Mesenteric fat pad (tissue), 1 donor: Measurements from ENCODE around the gene EXOC6. TPM values are rescaled to one million over a fixed set of nuclear protein-coding genes. Genes with fewer than 3 reads are reported as not detected.

Experiments used
- DNase-seq: peaks from one replicate; pipeline ENCODE4 v3.0.0-alpha.2; 2020; ENCODE audit warnings: low spot score
- total RNA-seq: library from RNA; stranded (reverse); fragmentation: NEBNext Ultra II Directional; extraction: Animal tissue kit (Norgen Biotek cat#: 25700); gene quantifications from one replicate; pipeline ENCODE4 v1.2.1, GENCODE V29; 2021
- donor health status: DM: yes; HTN: yes; CAD: no.

The EXOC6 gene
- total RNA-seq, 1 donor from 2014 or later, result 12.3 TPM

- DNase-seq, result no peak
These were observed 158.2 kb downstream of the EXOC6 start for GRCh38 chr10:93006435-93007039.

- no peak for DNase-seq
These were observed 167.4 kb downstream of the EXOC6 start for GRCh38 chr10:93015722-93016121.

- DNase-seq, result no peak
These were observed 174.8 kb downstream of the EXOC6 start for GRCh38 chr10:93023013-93023650.

GRCh38 chr10:93026072-93026471 is 177.8 kb downstream of the EXOC6 start:
- no peak for DNase-seq

- no peak for DNase-seq
These were observed 179.2 kb downstream of the EXOC6 start for GRCh38 chr10:93027508-93027907.

GRCh38 chr10:93028883-93029282 is 180.6 kb downstream of the EXOC6 start:
- no peak for DNase-seq

- no peak for DNase-seq
These were observed 182.1 kb downstream of the EXOC6 start for GRCh38 chr10:93030409-93030808.

GRCh38 chr10:93032105-93032808 is 183.9 kb downstream of the EXOC6 start:
- no peak for DNase-seq

- no peak for DNase-seq
These were observed 184.5 kb downstream of the EXOC6 start for GRCh38 chr10:93032809-93033137.

GRCh38 chr10:93034426-93034825 is 186.1 kb downstream of the EXOC6 start:
- no peak for DNase-seq

GRCh38 chr10:93039110-93039509 is 190.8 kb downstream of the EXOC6 start:
- DNase-seq, result no peak

GRCh38 chr10:93039721-93040120 is 191.4 kb downstream of the EXOC6 start:
- no peak for DNase-seq

GRCh38 chr10:93054486-93054885 is 206.2 kb downstream of the EXOC6 start:
- DNase-seq, result no peak

GRCh38 chr10:93058139-93058538 is 209.8 kb downstream of the EXOC6 start:
- no peak for DNase-seq

- no peak for DNase-seq
These were observed 211.9 kb downstream of the EXOC6 start, which contains the start of gene CYP26C1 for GRCh38 chr10:93059975-93060886. Gene CYP26C1 (plus strand): TSS chr10:93060798. CDS start chr10:93061264, 466 bp downstream.

- DNase-seq, result no peak
These were observed 212.7 kb downstream of the EXOC6 start for GRCh38 chr10:93060887-93061593.

- DNase-seq, result no peak
These were observed 213.5 kb downstream of the EXOC6 start for GRCh38 chr10:93061594-93062513.

GRCh38 chr10:93062514-93063143 is 214.3 kb downstream of the EXOC6 start:
- DNase-seq, result no peak
